HL-60 (cell line): ENCODE data around the gene BRME1.

Experiments
- CTCF ChIP-seq: IDR thresholded peaks from one replicate; pipeline ENCODE4 v1.5.1; 2011; ENCODE audit warnings: low read length, control low read depth, inconsistent platforms; ENCODE audit not compliant: insufficient read depth
- POLR2AphosphoS5 ChIP-seq: IDR thresholded peaks from 2 replicates; pipeline ENCODE4 v1.6.1; 2012; ENCODE audit warnings: low read depth

GRCh38 chr19:13931391-13932148 lies 25.7 kb upstream of the BRME1 start:
- TF ChIP-seq CTCF (no peak), POLR2AphosphoS5 (no peak; the same call in 1 of the 2 replicates)
